NOMO-1 treated with DMSO at 0.1 percent for 48 hours (cell line): Measurements from ENCODE around the gene FLOT1.

Source experiments
- DNase-seq: peaks from one replicate; lab custom pipeline; 2025; ENCODE audit not compliant: unreplicated experiment; lab: John Stamatoyannopoulos, UW

FLOT1 gene

DNA sequence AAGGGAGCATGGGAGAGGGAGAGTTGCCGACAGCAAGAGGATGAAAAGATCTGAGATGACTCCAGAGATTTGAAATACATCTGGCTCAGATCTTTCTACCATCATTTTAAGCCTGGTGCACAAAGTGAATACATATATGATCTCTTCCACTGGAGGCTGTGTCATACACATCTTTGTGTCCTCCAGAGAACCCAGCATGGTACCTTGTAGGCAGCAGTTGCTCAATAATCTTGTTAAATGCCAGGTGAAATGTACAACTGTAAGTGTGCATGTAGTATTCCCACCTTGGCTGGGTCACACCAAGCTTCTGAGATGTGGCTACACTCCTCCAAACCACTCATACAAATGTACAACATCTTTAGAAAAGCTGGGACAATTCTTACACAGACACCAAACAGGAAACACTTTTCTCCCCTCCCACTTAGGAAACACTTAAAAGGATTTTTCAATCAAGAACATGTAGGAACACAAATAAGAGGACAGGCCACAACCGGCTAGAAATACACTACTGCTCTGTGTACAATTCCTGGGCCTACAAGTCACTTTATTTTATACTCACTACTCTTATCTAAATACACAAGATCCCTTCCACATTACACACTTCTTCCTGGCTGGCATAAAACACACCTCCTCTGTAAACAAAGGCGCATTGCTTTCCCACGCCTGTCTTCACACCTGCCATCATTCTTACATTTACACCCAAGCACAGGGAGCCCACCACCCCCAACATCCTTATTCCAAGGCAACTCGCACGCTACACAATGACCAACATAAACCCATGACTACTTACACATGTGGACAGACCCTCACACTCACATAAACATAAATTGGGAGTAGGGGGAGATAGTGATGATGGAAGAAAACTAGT is 5.6 kb upstream of the FLOT1 start:
- DNase-seq: no peak

DNA sequence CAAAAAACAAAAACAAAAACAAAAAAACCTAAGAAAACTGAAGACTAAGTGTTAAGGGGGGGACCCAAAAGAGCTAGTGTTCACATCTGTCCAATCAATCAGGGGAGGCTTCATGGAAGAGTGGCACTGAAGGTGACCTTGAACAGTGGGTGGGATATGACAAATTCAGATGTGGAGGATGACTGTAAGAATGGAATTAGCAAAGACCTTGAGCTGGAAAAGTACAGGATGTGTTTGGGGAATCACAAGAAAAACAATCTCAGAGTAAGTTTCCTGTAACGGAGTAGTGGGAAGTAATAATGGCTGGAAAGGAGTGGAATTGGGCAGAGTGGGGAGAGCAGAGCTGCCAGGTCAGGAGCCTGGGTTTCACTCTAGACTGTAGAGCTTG is 4.8 kb upstream of the FLOT1 start:
- no peak for DNase-seq

DNA sequence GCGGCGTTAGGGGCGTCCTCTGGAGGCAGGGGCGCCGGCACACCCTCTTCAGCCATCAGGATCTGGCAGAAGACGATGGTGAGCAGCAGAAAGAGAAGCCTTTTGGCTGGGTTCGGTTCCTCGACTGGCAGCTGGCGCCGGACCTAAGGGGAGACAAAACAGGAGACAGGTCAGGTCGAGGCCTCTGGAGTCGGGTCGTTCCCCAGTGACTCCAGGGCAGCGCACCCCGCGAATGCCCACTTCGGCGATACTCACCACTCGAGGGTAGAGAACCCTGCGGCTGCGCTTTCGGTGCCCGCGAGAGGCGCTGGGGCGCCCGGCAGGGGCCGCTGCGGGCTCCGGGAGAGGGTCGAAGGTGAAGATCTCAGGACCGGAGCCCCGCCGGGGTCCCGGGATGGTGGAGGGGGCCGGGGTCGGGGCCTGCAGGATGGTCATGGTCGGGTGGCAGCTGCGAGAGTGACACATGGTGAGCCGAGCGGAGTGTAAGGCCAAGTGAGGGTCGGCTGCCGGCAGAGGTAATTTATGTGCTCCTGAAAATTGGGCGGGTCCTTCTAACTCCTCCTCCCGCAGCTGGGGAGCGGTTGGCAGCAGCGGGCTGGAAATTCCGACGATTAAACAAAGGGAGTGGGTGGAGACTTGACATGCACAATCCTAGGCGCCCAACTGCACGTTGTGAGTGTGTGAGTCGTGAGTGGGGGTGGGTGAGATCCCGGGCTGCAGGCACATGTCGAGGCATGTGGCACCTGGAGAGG is 1.7 kb upstream of the FLOT1 start, which contains the start of gene IER3:
Gene IER3 (minus strand): TSS at position 494 of the 752 bp plus-strand sequence. CDS start 29 bp downstream, at position 465.
- DNase-seq: peak; percentile 59

GRCh38 chr6:30743099-30744053 is 889 bp upstream of the FLOT1 start:
- no peak for DNase-seq

DNA sequence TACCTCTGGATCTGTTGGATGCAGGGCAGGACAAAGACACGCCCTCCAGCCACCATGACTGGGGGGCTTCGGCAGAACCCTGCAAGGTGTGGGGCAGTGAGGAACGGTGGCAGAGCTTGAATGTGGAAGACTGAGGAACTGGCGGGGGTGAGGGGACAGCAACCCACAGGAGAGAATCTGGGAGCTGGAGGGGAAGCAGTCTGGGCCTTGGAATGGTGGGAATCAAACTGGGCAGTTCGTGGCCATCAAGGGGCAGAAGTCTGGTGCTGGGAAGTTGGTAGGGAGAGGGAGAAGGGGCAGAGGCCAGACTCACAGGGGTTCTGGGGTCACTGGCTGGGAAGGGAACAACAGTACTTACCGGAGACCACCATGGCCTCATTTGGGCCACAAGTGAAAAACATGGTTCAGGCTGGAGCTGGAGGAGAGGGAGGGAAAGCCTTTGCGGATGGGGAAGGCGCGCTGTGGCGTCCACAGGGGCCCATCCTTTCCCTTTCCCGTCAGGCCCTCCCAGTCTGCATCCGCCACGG is 635 bp downstream of the FLOT1 start:
- DNase-seq: no peak

DNA sequence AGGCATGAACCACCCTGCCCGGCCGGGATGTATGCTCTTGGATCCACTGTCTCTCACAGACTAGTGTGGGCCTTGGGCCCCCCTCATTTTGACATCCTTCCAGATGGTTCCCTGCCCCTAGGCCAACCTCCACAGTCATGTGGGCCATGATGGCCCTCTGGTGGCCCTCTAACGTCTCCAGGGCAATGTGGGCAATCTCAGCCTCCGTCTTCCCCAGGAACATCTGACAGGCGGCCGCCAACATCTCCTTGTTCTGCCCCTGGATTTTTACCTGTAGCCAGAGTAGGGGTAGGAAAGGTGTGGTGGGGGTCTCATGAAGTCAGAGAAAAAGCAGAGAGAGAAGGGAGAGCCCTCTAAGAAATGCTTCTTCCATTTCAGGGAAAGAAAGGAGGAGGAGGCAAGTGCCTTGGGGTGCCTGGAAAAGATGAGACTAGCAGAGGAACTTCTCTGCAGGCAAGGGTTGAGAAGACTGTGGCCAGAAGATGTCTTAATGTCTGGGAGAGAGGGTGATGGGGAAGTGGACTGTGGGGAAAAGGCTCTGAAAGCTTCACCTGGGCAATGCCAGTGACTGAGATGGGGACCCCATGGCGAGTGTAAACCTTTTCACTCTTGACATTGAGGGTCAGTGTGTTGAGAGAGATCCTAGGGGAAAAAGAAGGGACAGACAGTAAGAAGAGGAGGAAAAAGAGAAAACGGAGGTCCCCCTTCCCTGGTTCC is 1.3 kb downstream of the FLOT1 start:
- DNase-seq: no peak

GRCh38 chr6:30740540-30740870 is 2.0 kb downstream of the FLOT1 start:
- DNase-seq: no peak

- DNase-seq: no peak
These were observed 4.0 kb downstream of the FLOT1 start for GRCh38 chr6:30738532-30738931.

GRCh38 chr6:30735668-30736314 is 6.7 kb downstream of the FLOT1 start:
- no peak for DNase-seq

DNA sequence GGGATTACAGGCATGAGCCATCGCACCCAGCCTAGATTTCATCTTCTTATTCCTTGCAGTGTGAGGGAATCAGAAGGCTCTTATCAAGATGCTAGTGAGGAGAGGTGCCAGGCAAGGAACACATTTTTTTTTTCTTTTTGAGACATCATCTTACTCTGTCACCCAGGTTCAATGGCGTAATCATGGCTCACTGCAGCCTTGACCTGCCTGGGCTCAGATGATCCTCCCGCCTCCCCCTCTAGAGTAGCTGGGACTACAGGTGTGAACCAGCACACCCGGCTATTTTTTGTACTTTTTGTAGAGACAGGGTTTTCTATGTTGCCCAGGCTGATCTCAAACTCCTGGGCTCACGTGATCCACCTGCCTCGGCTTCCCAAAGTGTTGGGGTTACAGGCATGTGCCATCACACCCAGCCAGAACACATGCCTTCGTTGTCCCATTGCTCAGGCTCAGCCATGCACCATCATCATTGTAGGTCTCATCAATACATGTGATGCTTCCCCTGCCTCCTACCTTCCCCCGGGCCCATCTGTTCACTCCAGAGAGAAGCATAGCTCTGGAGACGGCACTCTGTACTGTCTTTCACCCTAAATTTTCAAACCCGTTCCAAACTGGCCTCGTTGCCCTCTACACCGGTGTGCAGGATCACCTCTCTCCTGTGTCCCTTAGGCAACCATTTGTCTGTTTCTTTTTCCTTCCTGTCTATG is 10.1 kb downstream of the FLOT1 start:
- no peak for DNase-seq

DNA sequence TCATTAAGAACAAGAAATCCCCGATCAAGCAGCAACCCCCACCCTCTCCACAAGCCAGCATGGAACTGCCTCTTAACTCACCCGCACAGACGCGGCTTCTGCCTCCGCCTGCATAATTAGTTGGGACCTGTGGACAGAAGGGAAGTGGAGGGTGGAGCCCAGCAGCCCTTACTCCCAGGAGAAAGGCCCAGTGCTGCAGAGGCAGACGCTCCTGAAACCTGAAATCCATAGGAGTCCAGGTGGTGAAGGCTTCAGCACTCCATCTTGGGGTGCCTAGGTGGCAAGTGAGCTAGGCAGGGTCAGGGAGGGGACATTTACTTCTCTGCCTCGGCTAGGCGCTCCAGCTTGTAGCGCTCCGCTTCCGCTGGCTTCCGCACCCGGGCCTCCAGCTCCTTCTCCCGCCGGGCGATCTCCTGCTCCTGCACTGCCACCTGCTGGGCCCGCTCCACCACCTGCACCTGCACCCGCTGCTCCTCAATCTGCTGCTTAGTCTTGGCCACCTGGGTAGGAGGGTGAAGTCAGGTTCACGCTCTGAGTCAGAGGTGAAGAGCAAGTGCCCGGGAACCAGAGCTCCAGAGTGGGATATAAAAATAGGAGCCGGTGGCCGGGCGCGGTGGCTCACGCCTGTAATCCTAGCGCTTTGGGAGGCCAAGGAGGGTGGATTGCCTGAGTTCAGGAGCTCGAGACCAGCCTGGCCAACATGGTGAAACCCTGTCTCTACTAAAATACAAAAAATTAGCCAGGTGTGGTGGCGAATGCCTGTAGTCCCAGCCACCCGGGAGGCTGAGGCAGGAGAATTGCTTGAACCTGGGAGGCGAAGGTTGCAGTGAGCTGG is 11.7 kb downstream of the FLOT1 start:
- DNase-seq: no peak

GRCh38 chr6:30727920-30728553 is 14.4 kb downstream of the FLOT1 start:
- DNase-seq: no peak

DNA sequence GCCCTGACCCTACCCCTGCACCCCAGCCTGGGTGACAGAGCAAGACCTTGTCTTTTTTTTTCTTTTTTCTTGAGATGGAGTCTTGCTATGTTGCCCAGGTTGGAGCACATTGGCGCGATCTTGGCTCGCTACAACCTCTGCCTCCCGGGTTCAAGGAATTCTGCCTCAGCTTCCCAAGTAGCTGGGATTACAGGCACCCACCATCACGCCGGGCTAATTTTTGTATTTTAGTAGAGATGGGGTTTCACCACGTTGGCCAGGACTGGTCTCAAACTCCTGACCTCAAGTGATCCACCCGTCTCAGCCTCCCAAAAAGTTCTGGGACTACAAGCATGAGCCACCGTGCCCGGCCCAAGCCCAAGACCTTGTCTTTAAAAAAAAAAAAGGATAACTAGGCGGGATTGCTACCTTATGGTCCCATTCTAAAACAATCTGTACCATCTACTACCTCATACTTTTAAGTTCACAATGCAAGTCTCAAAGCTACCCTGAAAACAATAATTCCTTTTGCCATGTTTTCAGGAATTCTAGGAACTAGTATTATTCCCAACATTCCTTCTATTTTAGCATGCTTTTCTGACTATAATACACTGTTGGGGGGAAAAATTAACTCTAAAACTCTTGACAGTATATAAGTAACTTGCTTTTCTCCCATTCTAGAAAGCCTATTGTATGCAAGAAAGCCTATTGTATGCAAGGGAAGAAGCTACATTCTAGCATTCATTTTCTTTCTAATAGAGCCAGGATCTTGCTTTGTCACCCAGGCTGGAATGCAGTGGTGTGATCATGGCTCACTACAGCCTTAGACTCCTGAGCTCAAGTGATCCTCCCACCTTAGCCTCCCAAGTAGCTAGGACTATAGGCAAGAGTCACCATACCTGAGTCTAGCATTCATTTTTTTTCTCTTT is 15.7 kb downstream of the FLOT1 start:
- DNase-seq: no peak

DNA sequence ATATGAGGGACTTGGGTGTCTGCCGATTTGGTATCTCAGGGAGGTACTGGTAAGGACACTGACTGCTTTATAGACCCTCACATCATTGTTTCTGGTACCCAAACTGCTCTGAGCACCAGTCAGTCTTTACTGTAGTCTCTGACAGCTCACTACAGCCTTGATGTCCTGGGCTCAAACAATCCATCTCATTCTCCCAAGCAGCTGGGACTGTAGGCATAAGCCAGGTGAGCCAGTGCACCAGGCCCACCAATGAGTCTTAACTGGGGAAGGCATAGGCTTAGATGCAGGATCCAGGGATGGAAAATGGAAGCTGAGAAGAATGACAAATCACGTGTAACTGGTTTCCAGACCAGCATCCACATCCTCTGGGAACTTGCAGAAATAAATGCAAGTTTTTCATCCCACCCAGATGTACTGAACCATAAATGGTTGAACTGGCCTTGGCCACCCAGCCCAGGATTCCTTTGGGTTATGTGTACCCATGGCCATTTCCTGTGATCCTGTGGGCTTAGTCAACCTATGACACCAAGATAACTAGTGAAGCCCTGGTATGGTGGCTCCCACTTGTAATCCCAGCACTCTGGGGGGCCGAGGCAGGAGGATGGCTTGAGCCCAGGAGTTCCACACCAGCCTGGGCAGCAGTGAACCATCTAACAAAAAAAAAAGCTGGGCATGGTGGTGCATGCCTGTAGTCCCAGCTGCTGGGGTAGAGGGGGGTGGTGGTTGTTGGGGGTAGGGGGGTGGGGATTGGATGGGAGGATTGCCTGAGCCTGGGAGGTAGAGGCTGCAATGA is 16.6 kb downstream of the FLOT1 start:
- DNase-seq: no peak

GRCh38 chr6:30724906-30725667 is 17.4 kb downstream of the FLOT1 start:
- DNase-seq: no peak
